Esophagus squamous epithelium (tissue), 5 donors: Measurements from ENCODE around the gene HECW1. TPM values are rescaled to one million over a fixed set of nuclear protein-coding genes. Genes with fewer than 3 reads are reported as not detected.
"Not testable (repeated sequence)": the region's sequence is repeated elsewhere in the genome, so short reads cannot be mapped to it uniquely, and the experiment has no call there.

ENCODE experiments used
- DNase-seq: peaks from one replicate; lab custom pipeline; 2025; lab: John Stamatoyannopoulos, UW
- H3K27ac ChIP-seq, 4 donors: fragments of 200-600 bp; sonication (generic); one replicate each; pipeline ENCODE4 v1.5.1; 2016 to 2019; ENCODE audit warnings: mild to moderate bottlenecking in 1 of 4
- H3K27me3 ChIP-seq, 4 donors: fragments of 200-600 bp; sonication (generic); 1 replicate in 3 of 4; 2 replicates in 1 of 4; pipeline versions ENCODE4 v1.5.1 to v1.6.0; 2017 to 2021; ENCODE audit warnings: antibody characterized with exemption in 1 of 4
- H3K36me3 ChIP-seq, 3 donors: fragments of 200-600 bp; sonication (generic); one replicate each; pipeline ENCODE4 v1.5.1; 2016 to 2019
- H3K4me1 ChIP-seq, 3 donors: fragments of 200-600 bp; sonication (generic); one replicate each; pipeline ENCODE4 v1.5.1; 2017 to 2019
- H3K4me3 ChIP-seq, 4 donors: fragments of 200-600 bp; sonication (generic); 1 replicate in 3 of 4; 2 replicates in 1 of 4; pipeline ENCODE4 v1.5.1; 2016 to 2019; ENCODE audit warnings: mild to moderate bottlenecking in 2 of 4, moderate library complexity in 1 of 4
- H3K9me3 ChIP-seq, 3 donors: fragments of 200-600 bp; sonication (generic); one replicate each; pipeline ENCODE4 v1.5.1; 2016 to 2019
- CTCF ChIP-seq, 6 experiments: fragments of 450-650 bp in 4 of 6; fragments of 200-600 bp in 2 of 6; sonication (generic) in 2 of 6; IDR thresholded peaks; one replicate each; pipeline ENCODE4 v1.5.1; 2016 to 2019; ENCODE audit warnings: antibody characterized with exemption in 6 of 6, mild to moderate bottlenecking in 4 of 6, moderate library complexity in 4 of 6
- POLR2A ChIP-seq, 4 donors: fragments of 450-650 bp; IDR thresholded peaks; one replicate each; pipeline ENCODE4 v1.6.1; 2017; ENCODE audit warnings: antibody characterized with exemption in 4 of 4, mild to moderate bottlenecking in 4 of 4, moderate library complexity in 3 of 4
- WGBS, 2 donors: methylation state at CpG; one replicate each; pipeline ENCODE4 v1.1.5; 2018; 5-methylcytosine and 5-hydroxymethylcytosine counted together
- intact Hi-C: fragments of 100-400 bp; cut with DNase I; formaldehyde crosslinking; loops from one replicate; pipeline ENCODE4 v1.15.0; 2022
- total RNA-seq, 4 donors: library from RNA; depleted of rRNA; stranded (reverse); fragments of >200 nt; gene quantifications; one replicate each; pipeline ENCODE4 v1.1.0, GENCODE V29; 2016
- donor health status: DM: yes; HTN: yes; CAD: no.

HECW1 gene
- total RNA-seq, 4 donors from 2014 or later, result 0.18 to 0.57 (median 0.19) TPM; not detected in 1

- no peaks in the 10 kb centered on the region for H3K36me3 ChIP-seq
- no peak overlapping the region for H3K27ac ChIP-seq
- TF ChIP-seq CTCF (IDR thresholded peaks at IDR 0.05) (no peak), POLR2A (IDR thresholded peaks at IDR 0.05) (no peak)
- H3K4me3 ChIP-seq, result no peak overlapping the region
- intact Hi-C loops, result no loop called here
- 60 to 75% methylated on average over 5 of the region's 5 CpGs for WGBS, 2 donors
- H3K4me1 ChIP-seq, result no peaks in the 10 kb centered on the region
- no peak for DNase-seq
- peaks cover 0 to 14% (median 0%) of the 10 kb centered on the region in 4 donors for H3K27me3 ChIP-seq
- H3K9me3 ChIP-seq, result no peaks in the 10 kb centered on the region
These were observed 98.8 kb downstream of the HECW1 start for GRCh38 chr7:43211286-43211685.

GRCh38 chr7:43211693-43212092, 99.2 kb downstream of the HECW1 start:
- H3K4me1 ChIP-seq, result no peaks in the 10 kb centered on the region
- intact Hi-C loops, result no loop called here
- TF ChIP-seq CTCF (IDR thresholded peaks at IDR 0.05), result no peak
- TF ChIP-seq POLR2A (IDR thresholded peaks at IDR 0.05), result no peak
- no peaks in the 10 kb centered on the region for H3K9me3 ChIP-seq
- peaks cover 0 to 18% (median 0%) of the 10 kb centered on the region in 4 donors for H3K27me3 ChIP-seq
- DNase-seq, result no peak
- H3K27ac ChIP-seq, result no peak overlapping the region
- H3K36me3 ChIP-seq, result no peaks in the 10 kb centered on the region
- H3K4me3 ChIP-seq, result no peak overlapping the region

GRCh38 chr7:43212921-43213320, 100.5 kb downstream of the HECW1 start:
- Histone ChIP-seq H3K9me3 (no peaks in the 10 kb centered on the region), H3K4me3 (no peak overlapping the region), H3K27ac (no peak overlapping the region), H3K36me3 (no peaks in the 10 kb centered on the region), H3K27me3 (peaks cover 0 to 19% (median 0%) of the 10 kb centered on the region in 4 donors), H3K4me1 (no peaks in the 10 kb centered on the region)
- DNase-seq, result no peak
- TF ChIP-seq POLR2A (IDR thresholded peaks at IDR 0.05) (no peak), CTCF (IDR thresholded peaks at IDR 0.05) (no peak)
- 62 to 74% methylated on average over 3 of the region's 3 CpGs for WGBS, 2 donors
- intact Hi-C loops, result no loop called here

- WGBS, 2 donors, result 64 to 79% methylated on average over 6 of the region's 6 CpGs
- intact Hi-C loops, result no loop called here
- TF ChIP-seq CTCF (IDR thresholded peaks at IDR 0.05), result no peak
- no peak for TF ChIP-seq POLR2A (IDR thresholded peaks at IDR 0.05)
- H3K4me1 ChIP-seq, result no peaks in the 10 kb centered on the region
- H3K9me3 ChIP-seq, result no peaks in the 10 kb centered on the region
- H3K4me3 ChIP-seq, result no peak overlapping the region
- no peak for DNase-seq
- no peak overlapping the region for H3K27ac ChIP-seq
- no peaks in the 10 kb centered on the region for H3K36me3 ChIP-seq
- peaks cover 0 to 19% (median 0%) of the 10 kb centered on the region in 4 donors for H3K27me3 ChIP-seq
These were observed 102.6 kb downstream of the HECW1 start for GRCh38 chr7:43215061-43215460.

GRCh38 chr7:43217055-43217454, 104.6 kb downstream of the HECW1 start:
- Histone ChIP-seq H3K27ac (no peak overlapping the region), H3K27me3 (peaks cover 0 to 13% (median 0%) of the 10 kb centered on the region in 4 donors), H3K4me1 (no peaks in the 10 kb centered on the region), H3K9me3 (no peaks in the 10 kb centered on the region), H3K36me3 (no peaks in the 10 kb centered on the region), H3K4me3 (no peak overlapping the region)
- no peak for DNase-seq
- 87 to 97% methylated on average over 2 of the region's 2 CpGs for WGBS, 2 donors
- TF ChIP-seq POLR2A (IDR thresholded peaks at IDR 0.05) (no peak), CTCF (IDR thresholded peaks at IDR 0.05) (no peak)
- intact Hi-C loops, result no loop called here

- H3K36me3 ChIP-seq, DNase-seq, intact Hi-C loops, H3K4me1 ChIP-seq, H3K27ac ChIP-seq, H3K4me3 ChIP-seq, H3K9me3 ChIP-seq: not testable (repeated sequence)
- 78 to 85% methylated on average over 4 of the region's 4 CpGs for WGBS, 2 donors
- H3K27me3 ChIP-seq, result peaks cover 0 to 13% (median 0%) of the 10 kb centered on the region in 4 donors
These were observed 106.5 kb downstream of the HECW1 start for GRCh38 chr7:43218901-43219300.
